Measurements from ENCODE around the gene MDN1.
"Not testable (repeated sequence)": the region's sequence is repeated elsewhere in the genome, so short reads cannot be mapped to it uniquely, and the experiment has no call there.

MDN1 gene

DNA sequence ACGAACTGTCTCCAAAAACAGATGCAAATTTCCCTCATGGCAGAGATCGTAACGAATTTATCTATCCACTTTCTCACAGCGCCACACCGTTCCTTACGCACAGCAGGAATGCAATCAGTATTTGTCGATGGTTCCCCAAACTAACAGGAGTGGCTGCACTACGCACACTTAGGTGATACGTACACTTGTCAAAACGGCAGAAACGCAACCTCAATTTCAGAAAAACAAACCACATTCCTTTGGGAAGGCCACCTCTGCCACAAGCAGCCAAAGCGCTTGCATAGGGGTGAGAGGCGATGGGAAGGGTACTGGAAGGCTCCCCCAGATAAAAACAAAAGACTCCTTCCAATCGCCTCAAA is 638 bp downstream of the MDN1 start:
- DNase-seq = peak; percentile 58 to 77

GRCh38 chr6:89817481-89817880 is 2.1 kb downstream of the MDN1 start:
- DNase-seq = no peak

DNA sequence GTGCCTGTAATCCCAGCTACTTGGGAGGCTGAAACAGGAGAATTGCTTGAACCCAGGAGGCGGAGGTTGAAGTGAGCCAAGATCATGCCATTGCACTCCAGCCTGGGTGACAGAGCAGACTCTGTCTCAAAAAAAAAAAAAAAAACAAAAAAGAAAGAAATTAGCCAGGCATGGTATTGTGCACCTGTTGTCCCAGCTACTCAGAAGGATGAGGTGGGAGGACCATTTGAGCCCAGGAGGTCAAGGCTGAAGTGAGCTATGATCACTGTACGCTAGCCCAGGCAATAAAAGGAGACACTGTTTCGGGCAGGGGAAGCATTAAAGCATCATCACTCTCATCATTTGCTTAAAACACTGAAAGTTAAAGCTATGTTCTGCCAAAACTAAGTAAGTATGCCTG is 6.2 kb downstream of the MDN1 start:
- not testable (repeated sequence) for DNase-seq

DNA sequence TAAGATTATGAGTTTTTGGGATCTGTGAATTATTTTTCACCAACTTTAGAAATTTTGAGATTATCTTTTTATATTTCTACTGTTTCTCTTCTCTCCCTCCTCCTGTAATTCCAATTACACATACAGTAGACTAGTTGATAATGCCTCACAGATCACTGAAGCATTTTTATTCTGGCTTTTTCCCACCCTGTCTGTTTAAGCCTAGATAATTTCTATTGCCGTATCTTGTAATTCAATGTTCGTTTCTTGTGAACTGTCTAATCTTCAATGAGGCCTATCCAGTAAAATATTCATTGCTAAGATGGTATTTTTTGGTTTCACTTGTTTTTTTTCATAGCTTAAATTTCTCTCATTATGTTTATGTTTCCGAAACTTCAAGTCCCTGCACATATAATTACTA is 12.0 kb downstream of the MDN1 start:
- DNase-seq = no peak

DNA sequence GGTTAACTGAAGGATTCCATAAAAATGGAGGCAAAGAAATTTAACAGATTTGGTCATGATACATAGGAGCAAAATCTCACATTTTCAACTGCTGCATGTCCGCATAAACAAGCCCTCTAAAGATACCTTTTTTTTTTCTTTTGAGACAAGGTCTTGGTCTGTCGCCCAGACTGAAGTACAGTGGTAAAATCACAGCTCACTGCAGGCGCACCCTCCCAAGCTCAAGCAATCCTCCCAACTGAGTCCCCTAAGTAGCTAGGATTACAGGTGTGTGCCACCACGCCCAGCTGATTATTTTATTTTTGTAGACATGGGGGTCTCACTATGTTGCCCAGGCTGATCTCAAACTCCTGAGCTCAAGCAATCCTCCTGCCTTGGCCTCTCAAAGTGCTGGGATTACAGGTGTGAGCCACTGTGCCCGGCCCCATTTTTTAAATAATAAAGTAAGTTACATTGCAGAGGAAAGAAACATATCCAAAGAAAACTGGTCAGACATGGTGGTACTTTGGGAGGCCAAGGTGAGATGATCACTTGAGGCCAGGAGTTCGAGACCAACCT is 13.7 kb downstream of the MDN1 start:
- DNase-seq = no peak

GRCh38 chr6:89803271-89803670 is 16.3 kb downstream of the MDN1 start:
- no peak for DNase-seq

- no peak for DNase-seq
Measured at GRCh38 chr6:89799756-89800155, 19.8 kb downstream of the MDN1 start.

DNA sequence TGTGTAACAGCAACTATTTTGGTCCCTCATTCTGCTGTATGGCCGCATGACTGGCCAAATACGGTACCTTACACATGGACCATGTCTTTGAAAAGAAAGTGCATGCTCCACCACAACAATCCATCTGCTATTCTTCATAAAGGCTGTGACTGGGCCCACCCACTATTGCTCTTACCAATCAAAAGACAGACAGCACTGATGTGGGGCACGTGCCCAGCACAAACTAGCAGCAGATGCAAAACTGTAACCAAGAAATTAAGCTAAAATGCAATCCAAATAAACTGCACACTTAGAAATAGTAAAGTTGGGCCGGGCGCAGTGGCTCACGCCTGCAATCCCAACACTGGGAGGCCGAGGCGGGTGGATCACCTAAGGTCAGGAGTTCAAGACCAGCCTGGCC is 20.5 kb downstream of the MDN1 start:
- DNase-seq = no peak

GRCh38 chr6:89797317-89797716 is 22.3 kb downstream of the MDN1 start:
- DNase-seq = no peak

DNA sequence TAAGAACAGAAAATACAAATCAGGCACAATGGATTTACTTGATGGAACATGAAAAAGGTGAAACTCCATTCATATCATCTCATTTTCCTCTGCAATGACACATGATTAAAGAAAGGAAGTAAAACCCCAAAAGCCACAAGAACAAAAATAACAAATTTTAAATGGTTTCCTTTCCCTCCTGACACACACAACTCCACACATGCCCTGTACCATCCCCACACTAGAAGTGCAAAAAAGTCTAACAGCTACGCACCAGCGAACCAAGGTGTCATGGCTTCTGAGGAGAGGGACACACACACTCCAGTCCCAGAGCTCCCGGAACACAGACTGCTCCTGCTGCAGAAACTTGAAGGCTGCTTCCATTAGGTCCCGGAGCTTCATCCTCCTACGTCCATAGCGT is 25.3 kb downstream of the MDN1 start:
- DNase-seq = peak; percentile 23 to 30

- no peak for DNase-seq
Measured at GRCh38 chr6:89793586-89793985, 26.0 kb downstream of the MDN1 start.

DNA sequence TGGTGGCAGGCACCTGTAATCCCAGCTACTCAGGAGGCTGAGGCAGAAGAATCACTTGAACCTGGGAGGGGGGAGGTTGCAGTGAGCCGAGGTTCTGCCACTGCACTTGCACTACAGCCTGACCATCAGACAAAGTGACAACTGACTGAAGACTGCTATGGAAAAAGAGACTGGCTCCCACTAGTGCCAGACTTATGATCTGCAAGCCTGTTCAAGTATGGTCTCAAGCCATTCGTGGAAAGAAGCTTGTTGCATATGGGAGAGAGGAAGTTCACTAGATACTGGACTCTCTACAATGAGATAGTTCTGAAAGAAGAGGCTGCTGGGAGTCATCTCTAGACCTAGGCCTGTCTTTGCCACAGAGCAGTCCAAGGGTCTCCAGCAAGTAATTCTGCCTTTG is 26.7 kb downstream of the MDN1 start:
- peak; percentile 91 for DNase-seq

GRCh38 chr6:89790403-89790802 is 29.2 kb downstream of the MDN1 start:
- DNase-seq = no peak

GRCh38 chr6:89789980-89790379 is 29.6 kb downstream of the MDN1 start:
- no peak for DNase-seq

GRCh38 chr6:89787660-89788328 is 31.8 kb downstream of the MDN1 start:
- no peak for DNase-seq

GRCh38 chr6:89786970-89787369 is 32.6 kb downstream of the MDN1 start:
- no peak for DNase-seq

DNA sequence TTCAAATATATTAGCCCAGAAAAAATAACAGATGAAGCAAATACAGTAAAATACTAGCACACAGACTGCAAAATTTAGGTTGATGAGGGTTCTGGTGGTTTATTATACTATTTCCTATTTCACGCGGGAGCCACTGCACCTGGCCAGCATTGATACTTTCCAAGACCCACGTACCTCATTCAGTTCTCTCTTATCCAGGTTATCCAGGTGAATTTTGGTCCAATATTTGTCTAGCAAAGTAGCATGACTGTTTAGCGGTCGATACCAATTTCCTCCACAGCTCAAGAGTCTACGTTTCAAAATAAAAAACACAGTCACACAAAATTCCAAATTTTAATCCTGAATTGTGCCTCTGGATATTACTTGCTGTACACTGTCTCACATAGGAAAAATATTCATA is 34.8 kb downstream of the MDN1 start:
- no peak for DNase-seq

- peak; percentile 16 to 25 for DNase-seq
Measured at GRCh38 chr6:89783293-89783692, 36.3 kb downstream of the MDN1 start.

DNA sequence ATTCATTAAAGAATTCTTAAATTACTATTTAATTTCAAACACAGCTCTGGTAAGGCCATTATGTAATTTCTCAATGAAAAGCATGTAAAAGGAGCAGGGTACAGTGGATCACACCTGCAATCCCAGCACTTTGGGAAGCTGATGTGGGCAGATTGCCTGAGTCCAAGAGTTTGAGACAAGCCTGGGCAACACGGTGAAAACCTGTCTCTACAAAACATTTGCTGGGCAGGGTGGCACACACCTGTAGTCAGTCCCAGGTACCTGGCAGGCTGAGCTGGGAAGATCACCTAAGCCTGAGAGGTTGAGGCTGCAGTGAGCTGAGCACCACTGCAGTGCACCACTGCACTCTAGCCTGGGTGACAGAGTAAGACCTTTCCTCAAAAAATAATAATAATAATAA is 37.4 kb downstream of the MDN1 start:
- DNase-seq = no peak

GRCh38 chr6:89781070-89782034 is 38.2 kb downstream of the MDN1 start:
- no peak for DNase-seq

- DNase-seq = no peak
Measured at GRCh38 chr6:89777455-89777854, 42.1 kb downstream of the MDN1 start.

DNA sequence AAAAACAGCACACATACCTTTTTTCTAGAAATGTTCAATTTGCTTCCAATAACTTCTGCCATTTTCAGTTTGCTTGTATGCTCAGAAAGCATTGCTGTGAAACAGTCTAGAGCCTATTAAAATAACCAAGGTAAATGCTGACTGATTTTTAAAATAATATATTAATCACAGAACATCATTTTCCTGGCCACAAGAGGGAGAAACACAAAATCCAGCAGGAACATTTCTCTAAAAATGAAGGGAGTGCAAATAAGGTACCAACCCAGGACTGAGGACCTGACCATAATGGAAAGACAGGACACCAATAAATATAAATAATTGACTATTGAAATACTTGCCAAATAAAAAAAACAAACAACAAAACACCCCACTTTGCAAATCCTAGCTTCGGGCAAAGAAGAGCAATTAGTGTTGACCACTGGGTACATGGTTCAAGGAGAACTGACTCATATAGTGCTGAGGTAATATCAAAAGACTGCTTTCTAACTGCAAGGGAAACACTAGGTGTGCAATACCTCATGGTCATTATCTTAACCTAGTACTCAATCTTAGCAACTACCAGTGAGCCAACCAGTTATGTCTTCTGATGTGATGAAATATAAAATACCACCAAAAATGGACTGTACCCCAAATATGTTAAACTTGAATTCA is 42.9 kb downstream of the MDN1 start:
- no peak for DNase-seq

DNA sequence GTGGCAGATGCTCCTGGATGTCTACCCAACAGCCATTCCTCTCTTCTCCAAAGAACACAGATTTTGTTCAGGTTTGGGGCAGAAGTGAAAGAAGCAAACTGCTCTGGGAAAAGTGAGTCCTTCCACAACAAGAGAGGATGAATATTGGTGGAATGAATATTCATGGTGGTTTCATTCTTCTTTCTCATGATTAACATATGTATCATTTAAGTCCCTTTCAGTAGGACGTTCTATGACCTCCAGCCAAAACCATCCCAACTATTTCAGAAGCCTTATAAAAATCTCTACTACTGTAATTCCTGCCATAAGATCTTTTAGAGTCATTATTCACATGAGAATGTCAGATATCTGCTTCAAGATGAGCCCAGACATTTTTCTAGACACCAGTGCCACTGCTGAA is 44.4 kb downstream of the MDN1 start:
- DNase-seq = no peak

DNA sequence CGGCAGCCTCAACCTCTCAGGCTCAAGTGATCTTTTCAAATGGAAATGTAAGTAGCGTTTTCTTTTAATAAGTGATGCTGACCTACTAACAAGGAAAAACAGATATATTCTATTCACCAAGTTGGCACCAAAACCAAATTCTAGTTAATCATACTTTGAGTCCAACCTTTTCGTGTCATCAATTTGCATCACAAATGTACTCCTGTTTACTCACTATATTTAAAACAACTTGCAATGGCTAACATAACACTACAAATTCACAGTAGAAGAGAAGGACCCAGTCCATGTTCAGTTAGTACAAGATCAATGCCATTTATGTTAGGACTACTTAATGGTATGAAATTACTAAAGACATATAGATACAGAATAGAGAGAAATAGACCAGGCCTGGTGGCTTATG is 50.0 kb downstream of the MDN1 start:
- DNase-seq = no peak
